Hepatocyte (in vitro differentiated cells): ENCODE measurements around the gene CERS1. TPM values are rescaled to one million over a fixed set of nuclear protein-coding genes. Genes with fewer than 3 reads are reported as not detected.

Source experiments
- DNase-seq: peaks from one replicate; pipeline ENCODE4 v3.0.0-alpha.2; 2016; ENCODE audit warnings: low spot score
- H2AFZ ChIP-seq: fragments of 200-600 bp; sonication (generic); 2 replicates; pipeline ENCODE4 v1.6.0; 2016; ENCODE audit warnings: antibody characterized with exemption, mild to moderate bottlenecking
- H3K27ac ChIP-seq: fragments of 200-600 bp; sonication (generic); 2 replicates; pipeline ENCODE4 v1.5.1; 2016; ENCODE audit warnings: mild to moderate bottlenecking
- H3K27me3 ChIP-seq: fragments of 200-600 bp; sonication (generic); 2 replicates; pipeline ENCODE4 v1.6.1; 2016
- H3K36me3 ChIP-seq: fragments of 200-600 bp; sonication (generic); replicated peaks from 2 replicates; pipeline ENCODE4 v1.5.1; 2016; ENCODE audit warnings: low read depth; ENCODE audit not compliant: insufficient read depth
- H3K4me1 ChIP-seq: fragments of 200-600 bp; sonication (generic); 2 replicates; pipeline ENCODE4 v1.5.1; 2016; ENCODE audit warnings: mild to moderate bottlenecking, moderate library complexity; ENCODE audit not compliant: insufficient read depth
- H3K4me2 ChIP-seq: fragments of 200-600 bp; sonication (generic); 2 replicates; pipeline ENCODE4 v1.6.0; 2016
- H3K4me3 ChIP-seq: fragments of 200-600 bp; sonication (generic); 2 replicates; pipeline ENCODE4 v1.5.1; 2016; ENCODE audit warnings: mild to moderate bottlenecking
- H3K79me2 ChIP-seq: fragments of 200-600 bp; sonication (generic); 2 replicates; pipeline ENCODE4 v1.6.0; 2017; ENCODE audit warnings: mild to moderate bottlenecking
- H3K9me2 ChIP-seq: fragments of 200-600 bp; sonication (generic); replicated peaks from 2 replicates; pipeline ENCODE4 v1.6.0; 2017; ENCODE audit warnings: mild to moderate bottlenecking; ENCODE audit not compliant: insufficient read depth
- H3K9me3 ChIP-seq: fragments of 200-600 bp; sonication (generic); 2 replicates; pipeline ENCODE4 v1.5.1; 2016; ENCODE audit warnings: low read depth, mild to moderate bottlenecking
- H4K20me1 ChIP-seq: fragments of 200-600 bp; sonication (generic); 2 replicates; pipeline ENCODE4 v1.6.0; 2016; ENCODE audit warnings: mild to moderate bottlenecking; ENCODE audit not compliant: insufficient read depth, poor library complexity, severe bottlenecking
- EZH2 ChIP-seq: fragments of 200-600 bp; sonication (generic); IDR thresholded peaks from 2 replicates; pipeline ENCODE4 v1.6.1; 2016; ENCODE audit warnings: antibody characterized with exemption, mild to moderate bottlenecking, borderline replicate concordance
- EZH2phosphoT487 ChIP-seq: fragments of 200-600 bp; sonication (generic); IDR thresholded peaks from one replicate; pipeline ENCODE4 v1.6.1; 2018; ENCODE audit warnings: antibody characterized with exemption, mild to moderate bottlenecking, low read depth, moderate library complexity; ENCODE audit not compliant: unreplicated experiment, severe bottlenecking
- WGBS: methylation state at CpG from one replicate; pipeline ENCODE4 v1.1.6; 2016; ENCODE audit warnings: low lambda C conversion rate; ENCODE audit errors: missing lambda C conversion rate; 5-methylcytosine and 5-hydroxymethylcytosine counted together
- polyA plus RNA-seq: library from polyadenylated mRNA; unstranded; fragments of >200 nt; fragmentation: Nextera tagmentation; extraction: Ambion mirVana; gene quantifications from 2 replicates; pipeline ENCODE4 v1.2.1, GENCODE V29; 2016
- total RNA-seq: library from RNA; depleted of rRNA; stranded (reverse); fragments of >200 nt; gene quantifications from 2 replicates; pipeline ENCODE4 v1.2.3, GENCODE V29; 2014
- TF ChIP-seq, protein P1 (sequence below): fragments of 200-600 bp; sonication (generic); IDR thresholded peaks from 2 replicates; pipeline ENCODE4 v1.5.1; 2016; ENCODE audit warnings: antibody characterized with exemption, mild to moderate bottlenecking; ENCODE audit not compliant: poor library complexity

Gene CERS1
- total and polyA plus RNA-seq, 2 experiments from 2014 or later, result 5.3 to 5.7 TPM

DNA sequence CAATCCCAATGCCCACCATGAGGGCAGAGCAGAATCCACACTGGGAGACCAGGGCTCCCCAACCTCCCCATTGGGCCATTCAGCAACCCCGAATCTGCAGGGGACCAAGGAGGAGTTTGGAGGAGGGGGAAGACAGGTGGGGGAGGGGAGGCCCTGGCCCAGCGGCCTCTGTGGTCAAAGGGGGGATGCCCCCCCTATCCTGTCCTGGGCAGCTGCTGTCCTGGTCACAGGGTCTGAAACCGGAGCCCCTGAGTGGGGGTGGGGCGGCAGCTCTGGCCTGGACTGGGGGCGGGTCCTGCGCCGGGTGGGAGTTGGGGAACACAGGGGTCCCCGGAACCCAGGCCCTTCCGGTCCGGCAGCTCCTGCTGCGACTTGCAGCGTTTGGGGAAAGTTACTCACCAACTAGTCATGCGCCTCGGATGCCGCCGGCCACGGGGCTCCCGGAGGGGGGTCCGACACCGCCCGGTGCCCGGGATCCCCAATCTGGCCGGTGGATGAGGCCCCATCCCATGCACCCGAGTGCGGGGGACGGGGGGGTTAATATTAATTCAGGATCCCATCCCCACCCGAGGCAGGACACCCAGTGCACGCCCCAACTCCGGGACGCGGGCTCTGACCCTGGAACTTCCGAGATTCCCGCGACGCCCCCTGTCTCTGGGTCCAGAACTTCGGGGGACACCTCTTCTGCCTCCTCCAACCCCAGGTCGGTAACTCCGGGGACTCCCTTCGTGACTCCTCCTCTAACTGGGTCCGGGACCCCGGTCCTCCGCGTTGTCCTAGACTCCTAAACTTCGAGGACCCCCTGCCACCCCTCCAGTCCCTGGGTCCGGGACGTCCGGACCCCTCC lies 44.2 kb upstream of the CERS1 start:
- Histone ChIP-seq H3K9me2 (no peaks in the 10 kb centered on the region), H3K27me3 (no peaks in the 10 kb centered on the region), H3K4me2 (peak overlapping the region; percentile 100), H3K79me2 (peaks cover 17% of the 10 kb centered on the region), H3K4me3 (peak overlapping the region; percentile 96), H3K36me3 (no peaks in the 10 kb centered on the region), H3K27ac (peak overlapping the region; percentile 40), H3K4me1 (peaks cover 7% of the 10 kb centered on the region), H3K9me3 (no peaks in the 10 kb centered on the region), H4K20me1 (peaks cover 8% of the 10 kb centered on the region), H2AFZ (peak overlapping the region; percentile 95)
- TF ChIP-seq, protein P1, sequence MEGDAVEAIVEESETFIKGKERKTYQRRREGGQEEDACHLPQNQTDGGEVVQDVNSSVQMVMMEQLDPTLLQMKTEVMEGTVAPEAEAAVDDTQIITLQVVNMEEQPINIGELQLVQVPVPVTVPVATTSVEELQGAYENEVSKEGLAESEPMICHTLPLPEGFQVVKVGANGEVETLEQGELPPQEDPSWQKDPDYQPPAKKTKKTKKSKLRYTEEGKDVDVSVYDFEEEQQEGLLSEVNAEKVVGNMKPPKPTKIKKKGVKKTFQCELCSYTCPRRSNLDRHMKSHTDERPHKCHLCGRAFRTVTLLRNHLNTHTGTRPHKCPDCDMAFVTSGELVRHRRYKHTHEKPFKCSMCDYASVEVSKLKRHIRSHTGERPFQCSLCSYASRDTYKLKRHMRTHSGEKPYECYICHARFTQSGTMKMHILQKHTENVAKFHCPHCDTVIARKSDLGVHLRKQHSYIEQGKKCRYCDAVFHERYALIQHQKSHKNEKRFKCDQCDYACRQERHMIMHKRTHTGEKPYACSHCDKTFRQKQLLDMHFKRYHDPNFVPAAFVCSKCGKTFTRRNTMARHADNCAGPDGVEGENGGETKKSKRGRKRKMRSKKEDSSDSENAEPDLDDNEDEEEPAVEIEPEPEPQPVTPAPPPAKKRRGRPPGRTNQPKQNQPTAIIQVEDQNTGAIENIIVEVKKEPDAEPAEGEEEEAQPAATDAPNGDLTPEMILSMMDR, result no peak
- TF ChIP-seq EZH2phosphoT487 (no peak), EZH2 (no peak)
- DNase-seq, result peak; percentile 65
- under 1% methylated on average over 20 of the region's 47 CpGs for WGBS

DNA sequence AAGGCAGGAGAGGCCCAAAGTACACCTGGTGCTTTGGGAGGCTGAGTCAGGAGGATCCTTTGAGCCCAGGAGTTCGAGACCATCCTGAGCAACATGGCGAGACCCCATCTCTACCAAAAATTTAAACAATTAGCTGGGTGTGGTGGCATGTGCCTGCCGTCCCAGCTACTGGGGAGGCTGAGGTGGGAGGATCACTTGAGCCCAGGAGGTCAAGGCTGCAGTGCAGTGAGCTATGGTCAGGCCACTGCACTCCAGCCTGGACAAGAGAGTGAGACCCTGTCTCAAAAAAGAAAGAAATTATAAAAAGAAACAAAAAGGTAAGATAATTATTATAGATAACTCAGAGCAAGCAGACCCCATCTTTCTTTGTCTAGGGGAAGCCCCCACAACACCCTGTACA lies 43.2 kb upstream of the CERS1 start:
- Histone ChIP-seq H3K9me2 (no peaks in the 10 kb centered on the region), H3K4me2 (peak overlapping the region; percentile 100), H4K20me1 (peaks cover 8% of the 10 kb centered on the region), H3K9me3 (no peaks in the 10 kb centered on the region), H3K79me2 (peaks cover 17% of the 10 kb centered on the region), H3K4me3 (no peak overlapping the region), H3K4me1 (peaks cover 7% of the 10 kb centered on the region), H3K27ac (no peak overlapping the region), H3K27me3 (no peaks in the 10 kb centered on the region), H2AFZ (no peak overlapping the region), H3K36me3 (no peaks in the 10 kb centered on the region)
- no peak for DNase-seq
- TF ChIP-seq EZH2phosphoT487 (no peak), EZH2 (no peak)
- TF ChIP-seq, protein P1, result no peak
- WGBS, result 97% methylated on average over 3 of the region's 3 CpGs

DNA sequence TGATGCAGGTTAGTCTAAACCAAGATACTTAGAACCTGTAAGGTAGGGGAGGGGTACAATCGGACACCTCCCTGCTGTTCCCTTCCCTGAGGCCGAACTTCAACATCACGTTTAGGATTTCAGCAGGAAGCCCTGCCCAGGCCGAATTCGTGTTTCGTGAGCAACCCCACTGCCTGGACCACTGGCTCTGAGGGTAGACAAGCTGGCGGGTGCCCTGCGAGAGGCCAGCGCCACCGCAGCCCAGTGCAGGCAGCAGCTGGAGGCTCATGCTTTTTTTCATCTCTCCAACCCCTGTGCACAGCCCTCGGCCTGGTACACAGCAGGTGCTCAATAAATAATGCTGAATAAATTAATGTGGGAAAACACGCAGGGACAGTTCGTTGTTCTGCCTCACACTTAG lies 37.3 kb upstream of the CERS1 start:
- WGBS, result 92% methylated on average over 13 of the region's 13 CpGs
- Histone ChIP-seq H4K20me1 (no peaks in the 10 kb centered on the region), H3K36me3 (no peaks in the 10 kb centered on the region), H3K4me1 (no peaks in the 10 kb centered on the region), H3K9me2 (no peaks in the 10 kb centered on the region), H3K4me3 (no peak overlapping the region), H3K9me3 (no peaks in the 10 kb centered on the region), H3K4me2 (no peak overlapping the region), H3K27me3 (no peaks in the 10 kb centered on the region), H3K27ac (no peak overlapping the region), H2AFZ (no peak overlapping the region), H3K79me2 (no peaks in the 10 kb centered on the region)
- DNase-seq, result no peak
- TF ChIP-seq EZH2phosphoT487 (no peak), EZH2 (no peak)
- TF ChIP-seq, protein P1, result no peak
